ENCODE measurements around the gene CDV3.

Gene CDV3

GRCh38 chr3:133606342-133606741 lies 32.9 kb downstream of the CDV3 start:
- no peak overlapping the region for H3K4me3 ChIP-seq (replicated peaks; ENCODE audit: insufficient read depth, low read length)
- DNase-seq (ENCODE audit: low read depth in 1 of 2, low spot score in 1 of 2) = no peak

DNA sequence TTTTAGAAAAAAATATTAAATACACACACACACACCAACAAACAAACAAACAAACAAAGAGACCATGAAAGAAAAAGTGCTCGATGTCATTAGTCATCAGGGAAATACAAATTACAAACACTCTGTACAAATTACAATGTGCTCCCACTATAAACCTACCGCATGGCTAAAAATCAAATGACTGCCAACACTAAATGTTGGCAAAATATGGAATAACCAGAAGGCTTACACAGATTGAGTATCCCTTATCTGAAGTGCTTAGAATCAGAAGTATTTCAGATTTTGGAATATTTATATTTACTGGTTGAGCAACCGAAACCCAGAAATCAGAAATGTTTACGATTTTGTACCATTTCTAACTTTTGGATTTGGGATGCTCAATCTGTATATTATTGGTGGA lies 33.4 kb downstream of the CDV3 start:
- no peak for TF ChIP-seq SPI1 (IDR thresholded peaks at IDR 0.05; ENCODE audit: borderline replicate concordance, low read depth)
- TF ChIP-seq, protein P1, sequence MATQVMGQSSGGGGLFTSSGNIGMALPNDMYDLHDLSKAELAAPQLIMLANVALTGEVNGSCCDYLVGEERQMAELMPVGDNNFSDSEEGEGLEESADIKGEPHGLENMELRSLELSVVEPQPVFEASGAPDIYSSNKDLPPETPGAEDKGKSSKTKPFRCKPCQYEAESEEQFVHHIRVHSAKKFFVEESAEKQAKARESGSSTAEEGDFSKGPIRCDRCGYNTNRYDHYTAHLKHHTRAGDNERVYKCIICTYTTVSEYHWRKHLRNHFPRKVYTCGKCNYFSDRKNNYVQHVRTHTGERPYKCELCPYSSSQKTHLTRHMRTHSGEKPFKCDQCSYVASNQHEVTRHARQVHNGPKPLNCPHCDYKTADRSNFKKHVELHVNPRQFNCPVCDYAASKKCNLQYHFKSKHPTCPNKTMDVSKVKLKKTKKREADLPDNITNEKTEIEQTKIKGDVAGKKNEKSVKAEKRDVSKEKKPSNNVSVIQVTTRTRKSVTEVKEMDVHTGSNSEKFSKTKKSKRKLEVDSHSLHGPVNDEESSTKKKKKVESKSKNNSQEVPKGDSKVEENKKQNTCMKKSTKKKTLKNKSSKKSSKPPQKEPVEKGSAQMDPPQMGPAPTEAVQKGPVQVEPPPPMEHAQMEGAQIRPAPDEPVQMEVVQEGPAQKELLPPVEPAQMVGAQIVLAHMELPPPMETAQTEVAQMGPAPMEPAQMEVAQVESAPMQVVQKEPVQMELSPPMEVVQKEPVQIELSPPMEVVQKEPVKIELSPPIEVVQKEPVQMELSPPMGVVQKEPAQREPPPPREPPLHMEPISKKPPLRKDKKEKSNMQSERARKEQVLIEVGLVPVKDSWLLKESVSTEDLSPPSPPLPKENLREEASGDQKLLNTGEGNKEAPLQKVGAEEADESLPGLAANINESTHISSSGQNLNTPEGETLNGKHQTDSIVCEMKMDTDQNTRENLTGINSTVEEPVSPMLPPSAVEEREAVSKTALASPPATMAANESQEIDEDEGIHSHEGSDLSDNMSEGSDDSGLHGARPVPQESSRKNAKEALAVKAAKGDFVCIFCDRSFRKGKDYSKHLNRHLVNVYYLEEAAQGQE (IDR thresholded peaks at IDR 0.05; ENCODE audit: insufficient replicate concordance, low read depth) = no peak
- no peak for TF ChIP-seq GABPA (IDR thresholded peaks at IDR 0.05; ENCODE audit: low read depth)
- no peak for TF ChIP-seq CTCF (IDR thresholded peaks at IDR 0.05; ENCODE audit: insufficient read depth, low read length)
- no peak for TF ChIP-seq POLR2AphosphoS5 (IDR thresholded peaks at IDR 0.05; ENCODE audit: low read depth)
- Histone ChIP-seq H3K4me3 (replicated peaks; ENCODE audit: insufficient read depth, low read length) (no peak overlapping the region), H3K27me3 (ENCODE audit: insufficient read depth, poor library complexity, severe bottlenecking) (no peaks in the 10 kb centered on the region), H3K27ac (replicated peaks) (no peak overlapping the region)
- no peak for DNase-seq (ENCODE audit: low read depth in 1 of 2, low spot score in 1 of 2)

More at GRCh38 chr3:133606342-133606741, 32.9 kb downstream of the CDV3 start:
- TF ChIP-seq GABPA (IDR thresholded peaks at IDR 0.05; ENCODE audit: low read depth) (no peak), SPI1 (IDR thresholded peaks at IDR 0.05; ENCODE audit: borderline replicate concordance, low read depth) (no peak), CTCF (IDR thresholded peaks at IDR 0.05; ENCODE audit: insufficient read depth, low read length) (no peak), POLR2AphosphoS5 (IDR thresholded peaks at IDR 0.05; ENCODE audit: low read depth) (no peak)
- TF ChIP-seq, protein P1 (IDR thresholded peaks at IDR 0.05; ENCODE audit: insufficient replicate concordance, low read depth) = no peak
- Histone ChIP-seq H3K27ac (replicated peaks) (no peak overlapping the region), H3K27me3 (ENCODE audit: insufficient read depth, poor library complexity, severe bottlenecking) (no peaks in the 10 kb centered on the region)

DNA sequence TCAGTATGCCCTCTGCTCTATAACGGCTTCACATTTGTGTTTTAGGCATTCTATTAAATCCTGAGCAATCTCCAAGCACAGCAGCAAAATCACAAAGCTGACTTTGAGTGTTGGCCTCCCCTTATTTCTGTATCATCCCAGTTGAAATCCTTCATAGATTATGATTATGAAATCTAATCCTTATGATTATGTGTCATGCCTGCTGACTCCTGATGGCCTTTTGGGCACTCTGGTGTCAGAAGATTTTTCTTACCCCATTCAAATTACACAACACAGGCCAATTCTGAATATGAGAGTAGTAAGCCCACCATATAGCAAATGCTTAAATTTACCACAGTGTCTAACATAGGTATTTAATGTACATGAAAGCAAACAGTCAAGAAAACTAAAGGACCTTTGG lies 34.3 kb downstream of the CDV3 start:
- no peak for DNase-seq (ENCODE audit: low read depth in 1 of 2, low spot score in 1 of 2)
- no peaks in the 10 kb centered on the region for H3K27me3 ChIP-seq (ENCODE audit: insufficient read depth, poor library complexity, severe bottlenecking)
- TF ChIP-seq, protein P1 (IDR thresholded peaks at IDR 0.05; ENCODE audit: insufficient replicate concordance, low read depth) = no peak
- no peak for TF ChIP-seq SPI1 (IDR thresholded peaks at IDR 0.05; ENCODE audit: borderline replicate concordance, low read depth)
- TF ChIP-seq CTCF (IDR thresholded peaks at IDR 0.05; ENCODE audit: insufficient read depth, low read length) = no peak
- TF ChIP-seq POLR2AphosphoS5 (IDR thresholded peaks at IDR 0.05; ENCODE audit: low read depth) = no peak
- no peak for TF ChIP-seq GABPA (IDR thresholded peaks at IDR 0.05; ENCODE audit: low read depth)
- no peak overlapping the region for H3K27ac ChIP-seq (replicated peaks)
- no peak overlapping the region for H3K4me3 ChIP-seq (replicated peaks; ENCODE audit: insufficient read depth, low read length)
